Prostate gland (tissue), 2 donors: ENCODE data around the gene DYNC1I1. TPM values are rescaled to one million over a fixed set of nuclear protein-coding genes. Genes with fewer than 3 reads are reported as not detected.

ENCODE experiments used
- DNase-seq: peaks from one replicate; pipeline ENCODE4 v3.0.0-alpha.2; 2019; ENCODE audit warnings: low spot score
- H3K27ac ChIP-seq, 2 donors: fragments of 200-600 bp; sonication (generic); 2 replicates each; pipeline ENCODE4 v1.5.1; 2017 to 2019
- H3K27me3 ChIP-seq: fragments of 200-600 bp; sonication (generic); replicated peaks from 2 replicates; pipeline ENCODE4 v1.5.1; 2019; ENCODE audit not compliant: insufficient read depth
- H3K36me3 ChIP-seq, 2 donors: fragments of 200-600 bp; sonication (generic); 1 replicate in 1 of 2; 2 replicates in 1 of 2; pipeline versions ENCODE4 v1.5.1 to v1.8.1; 2017 to 2019
- H3K4me1 ChIP-seq: fragments of 200-600 bp; sonication (generic); replicated peaks from 2 replicates; pipeline ENCODE4 v1.5.1; 2019
- H3K4me3 ChIP-seq, 2 donors: fragments of 200-600 bp; sonication (generic); 2 replicates each; pipeline ENCODE4 v1.5.1; 2017 to 2019
- H3K9me3 ChIP-seq: fragments of 200-600 bp; sonication (generic); 2 replicates; pipeline ENCODE4 v1.5.1; 2017
- CTCF ChIP-seq, 4 experiments: fragments of 200-600 bp in 2 of 4; fragments of 450-650 bp in 2 of 4; sonication (generic) in 2 of 4; IDR thresholded peaks; 1 replicate in 3 of 4; 2 replicates in 1 of 4; pipeline ENCODE4 v1.5.1; 2016 to 2019; ENCODE audit warnings: antibody characterized with exemption in 4 of 4, mild to moderate bottlenecking in 2 of 4, moderate library complexity in 2 of 4
- POLR2A ChIP-seq: fragments of 450-650 bp; IDR thresholded peaks from one replicate; pipeline ENCODE4 v1.6.1; 2016; ENCODE audit warnings: antibody characterized with exemption, mild to moderate bottlenecking
- POLR2AphosphoS5 ChIP-seq: sonication (generic); formaldehyde crosslinking; IDR thresholded peaks from one replicate; pipeline ENCODE4 v1.6.1; 2017; ENCODE audit warnings: antibody characterized with exemption
- WGBS: methylation state at CpG from one replicate; pipeline ENCODE4 v1.1.5; 2018; 5-methylcytosine and 5-hydroxymethylcytosine counted together
- intact Hi-C: fragments of 100-400 bp; cut with DNase I; formaldehyde crosslinking; loops from one replicate; pipeline ENCODE4 v1.14.2; 2022
- total RNA-seq, 2 donors: library from RNA; depleted of rRNA; stranded (reverse); fragments of >200 nt; gene quantifications; one replicate each; pipeline ENCODE4 v1.1.0, GENCODE V29; 2016

Gene DYNC1I1
- total RNA-seq, 2 donors from 2014 or later = 4.4 to 5.1 TPM

GRCh38 chr7:95863623-95864022 lies 91.3 kb downstream of the DYNC1I1 start:
- no peak overlapping the region for H3K27ac ChIP-seq
- TF ChIP-seq CTCF (IDR thresholded peaks at IDR 0.05) = no peak
- no peaks in the 10 kb centered on the region for H3K36me3 ChIP-seq
- 49% methylated on average over 2 of the region's 2 CpGs for WGBS
- no peak overlapping the region for H3K4me3 ChIP-seq
- H3K4me1 ChIP-seq = no peaks in the 10 kb centered on the region
- no peak for DNase-seq
- no peaks in the 10 kb centered on the region for H3K27me3 ChIP-seq
- intact Hi-C loops = no loop called here
- no peaks in the 10 kb centered on the region for H3K9me3 ChIP-seq

- H3K4me3 ChIP-seq = no peak overlapping the region
- intact Hi-C loops = no loop called here
- H3K27me3 ChIP-seq = no peaks in the 10 kb centered on the region
- 81% methylated on average over 9 of the region's 9 CpGs for WGBS
- H3K9me3 ChIP-seq = no peaks in the 10 kb centered on the region
- TF ChIP-seq POLR2A (no peak), POLR2AphosphoS5 (no peak), CTCF (IDR thresholded peaks at IDR 0.05) (no peak)
- no peaks in the 10 kb centered on the region for H3K36me3 ChIP-seq
- no peaks in the 10 kb centered on the region for H3K4me1 ChIP-seq
- no peak overlapping the region for H3K27ac ChIP-seq
- DNase-seq = no peak
These were observed 93.5 kb downstream of the DYNC1I1 start for GRCh38 chr7:95865716-95866371.

DNA sequence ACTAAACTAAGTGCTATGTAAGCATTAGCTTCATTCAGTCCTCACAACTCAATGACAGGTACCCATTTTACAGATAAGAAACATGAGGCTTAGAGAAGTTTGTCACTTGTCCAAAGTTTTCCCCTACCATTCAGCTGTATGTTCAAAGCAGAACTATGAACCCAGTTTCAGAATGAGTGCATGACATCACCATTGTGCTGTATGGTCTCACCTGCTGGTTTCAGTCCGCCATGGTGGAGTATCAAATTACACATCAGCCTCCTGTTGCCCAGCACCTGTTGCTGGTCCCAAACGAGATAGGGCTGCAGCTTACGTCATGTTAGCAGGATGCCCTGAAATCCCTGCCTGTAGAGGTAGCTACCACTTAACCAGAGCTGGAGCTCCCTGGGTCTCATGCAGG lies 95.0 kb downstream of the DYNC1I1 start:
- no peaks in the 10 kb centered on the region for H3K27me3 ChIP-seq
- no peak for DNase-seq
- H3K9me3 ChIP-seq = no peaks in the 10 kb centered on the region
- no peaks in the 10 kb centered on the region for H3K4me1 ChIP-seq
- no peak overlapping the region for H3K27ac ChIP-seq
- 73% methylated on average over 3 of the region's 3 CpGs for WGBS
- TF ChIP-seq CTCF (IDR thresholded peaks at IDR 0.05) (no peak), POLR2A (no peak), POLR2AphosphoS5 (no peak)
- intact Hi-C loops = no loop called here
- H3K4me3 ChIP-seq = no peak overlapping the region
- H3K36me3 ChIP-seq = no peaks in the 10 kb centered on the region

DNA sequence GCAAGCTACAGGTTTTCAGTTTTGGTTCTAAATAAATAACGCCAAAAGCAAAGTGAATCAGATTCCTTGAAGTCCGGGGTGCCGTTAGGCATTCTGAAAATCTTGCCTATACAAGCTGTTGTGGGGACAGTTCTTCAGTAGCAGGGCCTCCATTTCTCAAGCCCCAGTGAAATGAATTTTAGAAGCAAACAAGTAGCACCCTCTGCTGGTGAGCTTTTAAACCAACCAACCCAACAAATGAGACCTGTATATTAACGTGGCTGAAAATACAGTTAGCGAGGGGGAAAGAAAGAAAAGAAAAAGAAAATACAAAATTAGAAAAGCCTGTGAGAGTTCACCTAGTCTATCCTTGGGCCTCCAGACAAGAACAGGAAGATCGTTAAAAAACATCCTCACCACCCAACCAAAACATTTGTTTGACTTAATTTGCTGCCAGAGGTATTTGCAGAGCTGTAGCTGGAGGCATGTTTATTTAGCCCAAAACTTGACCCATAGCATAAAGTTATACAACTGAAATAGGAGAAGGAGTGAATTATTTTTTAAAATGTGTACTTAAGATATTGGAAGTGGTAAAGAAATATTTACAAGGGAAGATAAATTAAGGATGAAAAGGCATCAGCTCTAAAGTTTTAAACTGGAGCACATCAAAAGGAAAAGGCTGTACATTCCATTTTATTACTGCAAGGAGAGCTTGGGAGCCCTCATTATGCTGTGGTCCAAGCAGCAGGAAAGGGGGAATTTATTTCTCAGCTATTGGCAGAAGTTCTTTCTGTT lies 98.9 kb downstream of the DYNC1I1 start:
- TF ChIP-seq CTCF (IDR thresholded peaks at IDR 0.05) = peak in 3 of 4 experiments; percentile 56 to 61 (median 58)
- TF ChIP-seq POLR2AphosphoS5 = no peak
- TF ChIP-seq POLR2A = no peak
- no peaks in the 10 kb centered on the region for H3K9me3 ChIP-seq
- H3K4me3 ChIP-seq = no peak overlapping the region
- peak; percentile 16 for DNase-seq
- H3K4me1 ChIP-seq = no peaks in the 10 kb centered on the region
- no peaks in the 10 kb centered on the region for H3K36me3 ChIP-seq
- no peak overlapping the region for H3K27ac ChIP-seq
- no peaks in the 10 kb centered on the region for H3K27me3 ChIP-seq
- intact Hi-C loops = loop anchor here (2.0 to 10.0 kb wide), 2 partner anchors 148 to 356 kb away; no protein-coding TSS in a partner anchor
- 17% methylated on average over 6 of the region's 6 CpGs for WGBS

DNA sequence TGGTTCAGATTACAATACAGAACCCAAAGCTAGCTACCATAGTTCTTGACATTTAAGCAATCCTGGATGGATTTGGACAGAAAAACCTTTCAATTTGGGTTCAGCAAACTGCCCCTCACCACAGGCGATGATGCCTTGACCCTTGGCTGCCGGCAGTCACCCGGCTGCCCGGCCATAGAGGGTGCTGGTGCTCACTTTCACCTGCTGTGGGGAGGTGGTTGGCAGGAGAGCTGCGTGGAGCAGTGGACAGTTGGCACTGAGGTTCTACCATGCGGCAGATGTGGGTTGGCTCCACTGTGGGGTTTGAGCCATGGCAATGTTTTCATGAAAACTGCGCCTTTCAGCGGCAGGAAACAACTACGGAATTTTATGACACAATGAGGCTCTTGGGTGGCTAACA lies 99.5 kb downstream of the DYNC1I1 start:
- Histone ChIP-seq H3K36me3 (no peaks in the 10 kb centered on the region), H3K9me3 (no peaks in the 10 kb centered on the region), H3K4me3 (no peak overlapping the region), H3K27me3 (no peaks in the 10 kb centered on the region), H3K4me1 (no peaks in the 10 kb centered on the region), H3K27ac (no peak overlapping the region)
- intact Hi-C loops = loop anchor here (2.0 to 10.0 kb wide), 2 partner anchors 149 to 357 kb away; no protein-coding TSS in a partner anchor
- 38% methylated on average over 9 of the region's 9 CpGs for WGBS
- no peak for TF ChIP-seq POLR2A
- no peak for TF ChIP-seq POLR2AphosphoS5
- no peak for TF ChIP-seq CTCF (IDR thresholded peaks at IDR 0.05)
- DNase-seq = no peak
